Measurements from ENCODE around the gene SMIM5.

GRCh38 chr17:75684249-75684648, 51.0 kb downstream of the SMIM5 start:
- no peak for TF ChIP-seq CTCF (IDR thresholded peaks at IDR 0.05; ENCODE audit: low read length)
- TF ChIP-seq EZH2phosphoT487 (IDR thresholded peaks at IDR 0.05; ENCODE audit: low read length): no peak

Measured in MM.1S (cell line).